CD4-positive, alpha-beta T cell treated with Interleukin-17A for 4 hours (primary cell): ENCODE results near the gene PAN3.

ENCODE experiments used
- DNase-seq: peaks from one replicate; pipeline ENCODE4 v3.0.0-alpha.2; 2020; ENCODE audit warnings: mixed read lengths

Gene PAN3

GRCh38 chr13:28220166-28220565 is 81.8 kb downstream of the PAN3 start:
- DNase-seq: no peak

GRCh38 chr13:28229522-28230411 is 91.4 kb downstream of the PAN3 start:
- DNase-seq: no peak

GRCh38 chr13:28231642-28232041 is 93.3 kb downstream of the PAN3 start:
- DNase-seq: no peak

- no peak for DNase-seq
Measured at GRCh38 chr13:28237944-28238343, 99.6 kb downstream of the PAN3 start.

- DNase-seq: no peak
Measured at GRCh38 chr13:28239374-28239773, 101.0 kb downstream of the PAN3 start.

GRCh38 chr13:28245465-28245864 is 107.1 kb downstream of the PAN3 start:
- DNase-seq: no peak

GRCh38 chr13:28246891-28247290 is 108.5 kb downstream of the PAN3 start:
- no peak for DNase-seq

- no peak for DNase-seq
Measured at GRCh38 chr13:28248080-28248479, 109.7 kb downstream of the PAN3 start.

- DNase-seq: no peak
Measured at GRCh38 chr13:28250542-28250941, 112.2 kb downstream of the PAN3 start.

- no peak for DNase-seq
Measured at GRCh38 chr13:28251466-28251865, 113.1 kb downstream of the PAN3 start.

GRCh38 chr13:28252547-28252946 is 114.2 kb downstream of the PAN3 start:
- no peak for DNase-seq

- no peak for DNase-seq
Measured at GRCh38 chr13:28257305-28257704, 119.0 kb downstream of the PAN3 start.

GRCh38 chr13:28258417-28258816 is 120.1 kb downstream of the PAN3 start:
- no peak for DNase-seq

- DNase-seq: no peak
Measured at GRCh38 chr13:28267497-28267896, 129.2 kb downstream of the PAN3 start.

- DNase-seq: no peak
Measured at GRCh38 chr13:28268800-28269223, 130.5 kb downstream of the PAN3 start.

GRCh38 chr13:28271056-28271840 is 132.9 kb downstream of the PAN3 start:
- DNase-seq: no peak

GRCh38 chr13:28273919-28274318 is 135.6 kb downstream of the PAN3 start:
- no peak for DNase-seq

- no peak for DNase-seq
Measured at GRCh38 chr13:28282451-28282850, 144.1 kb downstream of the PAN3 start.

GRCh38 chr13:28283600-28283999 is 145.3 kb downstream of the PAN3 start:
- no peak for DNase-seq

GRCh38 chr13:28286263-28286662 is 147.9 kb downstream of the PAN3 start:
- no peak for DNase-seq

GRCh38 chr13:28297341-28297740 is 159.0 kb downstream of the PAN3 start:
- DNase-seq: no peak

- DNase-seq: no peak
Measured at GRCh38 chr13:28299916-28300315, 161.6 kb downstream of the PAN3 start.

- DNase-seq: no peak
Measured at GRCh38 chr13:28301839-28302238, 163.5 kb downstream of the PAN3 start.

GRCh38 chr13:28306325-28306724 is 168.0 kb downstream of the PAN3 start:
- no peak for DNase-seq
